ENCODE measurements around the gene RAD23B.

RAD23B gene

GRCh38 chr9:107306308-107306707, 23.2 kb downstream of the RAD23B start:
- DNase-seq (ENCODE audit: low spot score): no peak
- in situ Hi-C loops (cut with MboI; ENCODE audit: low pct_unique_long_range_greater_than_20kb, low sequenced_read_pairs, unreplicated experiment): no loop called here
- no peak for TF ChIP-seq CTCF (IDR thresholded peaks at IDR 0.05; ENCODE audit: extremely low read depth, insufficient read depth, missing control alignments)

GRCh38 chr9:107307331-107307730, 24.3 kb downstream of the RAD23B start:
- DNase-seq (ENCODE audit: low spot score): no peak
- TF ChIP-seq CTCF (IDR thresholded peaks at IDR 0.05; ENCODE audit: extremely low read depth, insufficient read depth, missing control alignments): no peak
- in situ Hi-C loops (cut with MboI; ENCODE audit: low pct_unique_long_range_greater_than_20kb, low sequenced_read_pairs, unreplicated experiment): no loop called here

- in situ Hi-C loops (cut with MboI; ENCODE audit: low pct_unique_long_range_greater_than_20kb, low sequenced_read_pairs, unreplicated experiment): no loop called here
These were observed 25.4 kb downstream of the RAD23B start for GRCh38 chr9:107308461-107308860.

GRCh38 chr9:107309271-107309670, 26.2 kb downstream of the RAD23B start:
- no peak for TF ChIP-seq CTCF (IDR thresholded peaks at IDR 0.05; ENCODE audit: extremely low read depth, insufficient read depth, missing control alignments)
- in situ Hi-C loops (cut with MboI; ENCODE audit: low pct_unique_long_range_greater_than_20kb, low sequenced_read_pairs, unreplicated experiment): no loop called here
- DNase-seq (ENCODE audit: low spot score): no peak

More at GRCh38 chr9:107308461-107308860, 25.4 kb downstream of the RAD23B start:
- no peak for DNase-seq (ENCODE audit: low spot score)
- no peak for TF ChIP-seq CTCF (IDR thresholded peaks at IDR 0.05; ENCODE audit: extremely low read depth, insufficient read depth, missing control alignments)

GRCh38 chr9:107312376-107313050, 29.4 kb downstream of the RAD23B start:
- no peak for DNase-seq (ENCODE audit: low spot score)
- no peak for TF ChIP-seq CTCF (IDR thresholded peaks at IDR 0.05; ENCODE audit: extremely low read depth, insufficient read depth, missing control alignments)
- in situ Hi-C loops (cut with MboI; ENCODE audit: low pct_unique_long_range_greater_than_20kb, low sequenced_read_pairs, unreplicated experiment): no loop called here

GRCh38 chr9:107313555-107314096, 30.5 kb downstream of the RAD23B start:
- in situ Hi-C loops (cut with MboI; ENCODE audit: low pct_unique_long_range_greater_than_20kb, low sequenced_read_pairs, unreplicated experiment): no loop called here
- peak; percentile 27 for DNase-seq (ENCODE audit: low spot score)
- TF ChIP-seq CTCF (IDR thresholded peaks at IDR 0.05; ENCODE audit: extremely low read depth, insufficient read depth, missing control alignments): no peak

All from GM13977 (cell line).